Measurements from ENCODE around the gene MTM1.

MTM1 gene

DNA sequence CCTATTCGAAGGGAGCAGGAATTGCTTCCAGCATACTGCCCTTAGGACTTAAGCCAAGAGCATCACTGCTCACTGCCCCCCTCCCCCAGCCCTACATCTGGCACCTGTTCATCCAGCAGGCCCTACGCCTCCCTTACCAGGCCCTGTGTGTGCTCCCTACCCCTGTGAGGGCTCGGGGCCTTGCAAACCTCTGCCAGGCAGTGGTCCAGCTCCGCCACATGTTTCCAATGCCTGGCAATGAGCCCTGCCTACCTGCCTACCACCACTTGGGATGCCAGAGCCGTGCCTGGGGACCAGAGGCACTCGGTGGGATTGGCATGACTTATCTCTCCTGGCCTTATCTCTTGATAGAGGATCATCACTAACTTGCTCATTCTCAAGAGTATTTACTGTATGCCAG is 27.5 kb upstream of the MTM1 start:
- no peak overlapping the region for H3K4me3 ChIP-seq (ENCODE audit: low read length)
- H2BK5ac ChIP-seq (ENCODE audit: low read length), result no peak overlapping the region
- H3K79me2 ChIP-seq (ENCODE audit: control insufficient read depth, insufficient read depth, low read length), result no peaks in the 10 kb centered on the region
- no peak overlapping the region for H3K18ac ChIP-seq (ENCODE audit: low read length)
- H3K9ac ChIP-seq (ENCODE audit: low read length), result no peak overlapping the region
- H3K4ac ChIP-seq (ENCODE audit: low read depth, low read length), result no peak overlapping the region
- H3K56ac ChIP-seq (ENCODE audit: low read length), result no peak overlapping the region
- H3K79me1 ChIP-seq (ENCODE audit: low read length), result no peaks in the 10 kb centered on the region
- no peak for DNase-seq
- H3K27ac ChIP-seq (ENCODE audit: low read depth, low read length), result no peak overlapping the region
- WGBS (ENCODE audit: extremely low coverage, insufficient coverage, low lambda C conversion rate), result no CpG with 5 or more reads among the region's 6 CpGs
- H3K27me3 ChIP-seq (ENCODE audit: insufficient read depth, low read length, poor library complexity), result no peaks in the 10 kb centered on the region
- no peak overlapping the region for H2AK5ac ChIP-seq (ENCODE audit: low read length)
- no peak overlapping the region for H2BK15ac ChIP-seq (replicated peaks; ENCODE audit: low read depth)
- no peak overlapping the region for H3K23ac ChIP-seq (ENCODE audit: low read length)
- no peak overlapping the region for H3K4me2 ChIP-seq (ENCODE audit: low read length)
- H4K8ac ChIP-seq (ENCODE audit: low read depth, low read length), result no peak overlapping the region
- no peak overlapping the region for H2BK120ac ChIP-seq (ENCODE audit: low read depth, low read length)
- H4K5ac ChIP-seq (ENCODE audit: low read length), result no peak overlapping the region
- H3K4me1 ChIP-seq (ENCODE audit: control insufficient read depth, low read depth, low read length), result no peaks in the 10 kb centered on the region
- H3K36me3 ChIP-seq (ENCODE audit: control insufficient read depth, insufficient read depth, low read length), result no peaks in the 10 kb centered on the region

DNA sequence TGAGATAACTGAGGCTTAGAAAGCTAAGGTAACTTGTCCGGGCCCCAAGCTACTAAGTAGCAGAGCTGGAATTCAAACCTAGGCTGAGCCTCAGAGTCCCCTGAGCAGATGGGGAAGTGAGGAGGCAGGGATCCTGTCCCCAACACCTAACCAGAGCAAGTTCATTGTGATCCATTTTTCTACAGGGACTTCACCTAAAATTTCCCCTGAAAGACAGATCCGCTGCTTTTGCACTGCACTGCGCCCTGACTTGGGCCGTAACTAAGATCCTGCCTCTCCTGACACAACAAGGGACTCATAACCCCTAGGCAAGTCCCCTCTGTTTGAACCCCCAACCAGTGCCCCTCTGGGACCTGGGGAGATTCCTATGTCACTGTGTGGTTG is 25.6 kb upstream of the MTM1 start:
- no peak overlapping the region for H4K5ac ChIP-seq (ENCODE audit: low read length)
- no peak overlapping the region for H3K4me3 ChIP-seq (ENCODE audit: low read length)
- no CpG with 5 or more reads among the region's 4 CpGs for WGBS (ENCODE audit: extremely low coverage, insufficient coverage, low lambda C conversion rate)
- no peaks in the 10 kb centered on the region for H3K79me1 ChIP-seq (ENCODE audit: low read length)
- no peak overlapping the region for H3K27ac ChIP-seq (ENCODE audit: low read depth, low read length)
- H3K18ac ChIP-seq (ENCODE audit: low read length), result no peak overlapping the region
- H3K27me3 ChIP-seq (ENCODE audit: insufficient read depth, low read length, poor library complexity), result no peaks in the 10 kb centered on the region
- no peak overlapping the region for H3K4me2 ChIP-seq (ENCODE audit: low read length)
- H2BK120ac ChIP-seq (ENCODE audit: low read depth, low read length), result no peak overlapping the region
- DNase-seq, result no peak
- H3K9ac ChIP-seq (ENCODE audit: low read length), result no peak overlapping the region
- no peak overlapping the region for H3K56ac ChIP-seq (ENCODE audit: low read length)
- no peak overlapping the region for H2BK15ac ChIP-seq (replicated peaks; ENCODE audit: low read depth)
- no peak overlapping the region for H2AK5ac ChIP-seq (ENCODE audit: low read length)
- H2BK5ac ChIP-seq (ENCODE audit: low read length), result no peak overlapping the region
- no peaks in the 10 kb centered on the region for H3K36me3 ChIP-seq (ENCODE audit: control insufficient read depth, insufficient read depth, low read length)
- no peak overlapping the region for H3K23ac ChIP-seq (ENCODE audit: low read length)
- no peaks in the 10 kb centered on the region for H3K4me1 ChIP-seq (ENCODE audit: control insufficient read depth, low read depth, low read length)
- H3K79me2 ChIP-seq (ENCODE audit: control insufficient read depth, insufficient read depth, low read length), result no peaks in the 10 kb centered on the region
- H4K8ac ChIP-seq (ENCODE audit: low read depth, low read length), result no peak overlapping the region
- H3K4ac ChIP-seq (ENCODE audit: low read depth, low read length), result no peak overlapping the region

DNA sequence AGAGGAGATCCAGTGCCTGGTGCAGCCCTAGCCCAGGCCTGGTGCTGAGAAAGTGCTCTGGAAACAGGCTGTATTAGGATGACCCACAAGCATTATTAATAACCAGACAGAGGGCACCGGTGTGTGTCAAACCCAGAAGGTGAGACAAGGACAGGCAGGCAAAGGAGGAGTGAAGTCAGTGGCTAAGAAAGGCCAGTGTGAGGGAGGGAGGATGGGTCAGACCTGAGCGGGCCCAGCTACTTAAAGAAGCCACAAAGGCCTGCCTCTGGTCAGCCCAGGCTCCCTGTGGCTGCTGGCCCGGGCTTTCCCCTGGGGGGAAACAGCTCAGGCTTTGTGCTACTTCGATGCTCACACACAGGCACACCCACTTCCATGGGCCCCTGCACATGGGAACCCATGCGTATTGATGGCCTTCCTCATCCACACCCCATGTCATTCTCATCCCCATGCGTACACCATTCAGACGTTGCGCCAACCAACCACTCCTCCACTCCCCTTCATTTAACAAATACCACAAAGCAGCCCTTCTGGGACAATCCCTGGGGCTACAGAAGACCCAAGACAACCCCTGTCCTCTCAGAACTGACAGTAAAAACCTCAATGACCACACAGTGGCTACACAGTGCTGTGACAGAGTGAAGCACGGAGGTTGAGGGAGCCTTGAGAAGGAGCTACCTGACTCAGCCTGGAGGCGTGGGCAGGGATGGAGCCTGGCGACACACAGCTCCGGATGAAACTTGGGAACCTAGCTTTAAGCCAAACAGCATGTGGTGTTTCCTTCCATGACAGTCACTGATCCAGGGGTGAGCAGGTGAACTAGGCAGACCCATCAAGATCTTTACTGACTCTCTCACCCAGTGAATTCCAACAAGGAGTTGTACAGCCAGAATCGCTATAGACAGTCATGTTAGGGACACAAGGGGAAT is 24.9 kb upstream of the MTM1 start:
- Histone ChIP-seq H3K27ac (ENCODE audit: low read depth, low read length) (no peak overlapping the region), H2AK5ac (ENCODE audit: low read length) (no peak overlapping the region), H3K23ac (ENCODE audit: low read length) (no peak overlapping the region), H3K79me1 (ENCODE audit: low read length) (no peaks in the 10 kb centered on the region), H3K4ac (ENCODE audit: low read depth, low read length) (no peak overlapping the region), H3K18ac (ENCODE audit: low read length) (no peak overlapping the region), H3K27me3 (ENCODE audit: insufficient read depth, low read length, poor library complexity) (no peaks in the 10 kb centered on the region), H3K4me3 (ENCODE audit: low read length) (no peak overlapping the region), H3K79me2 (ENCODE audit: control insufficient read depth, insufficient read depth, low read length) (no peaks in the 10 kb centered on the region), H2BK120ac (ENCODE audit: low read depth, low read length) (no peak overlapping the region), H3K9ac (ENCODE audit: low read length) (no peak overlapping the region), H3K36me3 (ENCODE audit: control insufficient read depth, insufficient read depth, low read length) (no peaks in the 10 kb centered on the region), H3K4me1 (ENCODE audit: control insufficient read depth, low read depth, low read length) (no peaks in the 10 kb centered on the region), H4K5ac (ENCODE audit: low read length) (no peak overlapping the region), H3K4me2 (ENCODE audit: low read length) (no peak overlapping the region), H3K56ac (ENCODE audit: low read length) (no peak overlapping the region), H2BK15ac (replicated peaks; ENCODE audit: low read depth) (no peak overlapping the region), H4K8ac (ENCODE audit: low read depth, low read length) (no peak overlapping the region), H2BK5ac (ENCODE audit: low read length) (no peak overlapping the region)
- no peak for DNase-seq
- no CpG with 5 or more reads among the region's 13 CpGs for WGBS (ENCODE audit: extremely low coverage, insufficient coverage, low lambda C conversion rate)

DNA sequence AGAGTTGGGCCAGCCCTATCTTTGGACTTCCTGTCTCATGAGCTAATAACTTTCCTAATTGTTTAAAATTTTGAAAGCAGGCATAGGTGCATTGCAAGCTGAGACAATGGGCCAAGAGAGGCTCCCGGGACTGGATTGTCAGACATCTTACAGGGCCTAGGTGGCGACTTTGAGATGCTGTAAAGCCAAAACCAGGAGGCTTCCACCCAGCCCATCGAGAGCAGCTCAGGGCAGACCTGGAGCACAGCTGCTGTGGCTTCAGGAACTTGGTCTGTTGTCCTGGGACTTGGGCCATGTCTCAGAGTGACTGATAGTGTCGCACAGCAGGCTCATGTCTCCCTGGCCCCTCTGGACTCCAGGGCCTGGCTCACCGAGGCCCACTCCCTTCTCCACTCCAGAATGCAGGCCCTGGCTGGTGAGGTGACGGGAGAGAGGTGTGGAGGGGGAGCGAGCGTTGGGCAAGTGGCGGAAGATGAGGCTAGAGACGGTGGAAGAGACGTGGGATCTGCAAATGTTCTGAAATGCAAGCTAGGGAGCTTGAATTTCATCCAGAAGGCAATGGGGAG is 24.1 kb upstream of the MTM1 start:
- Histone ChIP-seq H4K5ac (ENCODE audit: low read length) (no peak overlapping the region), H4K8ac (ENCODE audit: low read depth, low read length) (no peak overlapping the region), H3K18ac (ENCODE audit: low read length) (no peak overlapping the region), H2AK5ac (ENCODE audit: low read length) (no peak overlapping the region), H3K4me1 (ENCODE audit: control insufficient read depth, low read depth, low read length) (no peaks in the 10 kb centered on the region), H3K36me3 (ENCODE audit: control insufficient read depth, insufficient read depth, low read length) (no peaks in the 10 kb centered on the region), H2BK5ac (ENCODE audit: low read length) (no peak overlapping the region), H3K27me3 (ENCODE audit: insufficient read depth, low read length, poor library complexity) (no peaks in the 10 kb centered on the region), H2BK15ac (replicated peaks; ENCODE audit: low read depth) (no peak overlapping the region), H3K56ac (ENCODE audit: low read length) (peak overlapping the region; percentile 10), H3K4me3 (ENCODE audit: low read length) (no peak overlapping the region), H3K4ac (ENCODE audit: low read depth, low read length) (no peak overlapping the region), H3K79me1 (ENCODE audit: low read length) (no peaks in the 10 kb centered on the region), H2BK120ac (ENCODE audit: low read depth, low read length) (no peak overlapping the region), H3K4me2 (ENCODE audit: low read length) (no peak overlapping the region), H3K23ac (ENCODE audit: low read length) (no peak overlapping the region), H3K79me2 (ENCODE audit: control insufficient read depth, insufficient read depth, low read length) (no peaks in the 10 kb centered on the region), H3K9ac (ENCODE audit: low read length) (no peak overlapping the region), H3K27ac (ENCODE audit: low read depth, low read length) (no peak overlapping the region)
- no CpG with 5 or more reads among the region's 11 CpGs for WGBS (ENCODE audit: extremely low coverage, insufficient coverage, low lambda C conversion rate)
- peak; percentile 74 for DNase-seq

DNA sequence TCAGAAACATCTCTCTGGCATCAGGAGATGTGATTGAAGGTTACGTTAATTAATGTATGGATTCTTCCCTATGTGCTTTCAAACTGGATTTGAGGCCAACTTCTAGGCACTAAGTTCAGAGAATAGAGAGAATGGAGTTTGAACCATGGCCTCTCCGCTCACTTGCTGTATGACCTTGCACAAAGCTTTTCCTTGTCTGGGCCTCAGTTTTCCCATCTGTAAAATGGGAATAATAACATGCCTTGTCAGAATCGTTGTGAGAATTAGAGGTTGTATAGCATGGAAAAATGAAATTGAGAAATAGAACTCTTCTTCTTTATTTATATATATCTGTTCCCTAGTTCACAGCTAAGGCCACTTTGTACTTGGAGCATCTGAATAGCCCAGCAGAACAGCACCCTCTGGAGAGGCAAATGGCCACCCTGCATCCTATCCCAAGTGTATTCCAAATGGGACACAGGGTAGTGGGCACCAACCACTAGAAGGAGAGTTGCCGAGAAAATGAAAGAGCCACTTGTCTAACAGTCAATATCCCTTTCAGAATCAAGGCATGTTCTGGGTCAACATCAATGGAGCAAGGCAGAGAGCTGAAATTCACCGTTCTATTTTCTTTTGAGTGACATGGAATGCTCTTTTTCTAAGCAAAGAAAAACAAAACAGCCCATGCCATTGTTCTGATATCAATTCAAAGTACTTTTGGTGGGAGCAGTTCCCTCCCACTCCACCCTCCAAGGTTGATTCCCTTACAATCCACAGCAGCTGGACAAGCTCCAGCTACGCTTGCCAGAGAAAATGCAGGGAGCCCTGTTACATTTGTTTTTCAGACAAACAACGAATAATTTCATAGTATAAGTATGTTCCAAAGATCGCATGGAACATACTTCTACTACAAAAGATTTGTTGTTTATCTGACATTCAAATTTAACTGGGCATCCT is 23.3 kb upstream of the MTM1 start:
- H2AK5ac ChIP-seq (ENCODE audit: low read length), result no peak overlapping the region
- H3K23ac ChIP-seq (ENCODE audit: low read length), result no peak overlapping the region
- H2BK15ac ChIP-seq (replicated peaks; ENCODE audit: low read depth), result no peak overlapping the region
- no peak overlapping the region for H3K56ac ChIP-seq (ENCODE audit: low read length)
- H3K27me3 ChIP-seq (ENCODE audit: insufficient read depth, low read length, poor library complexity), result no peaks in the 10 kb centered on the region
- no peak for DNase-seq
- H4K8ac ChIP-seq (ENCODE audit: low read depth, low read length), result no peak overlapping the region
- H3K79me2 ChIP-seq (ENCODE audit: control insufficient read depth, insufficient read depth, low read length), result no peaks in the 10 kb centered on the region
- no peak overlapping the region for H3K4ac ChIP-seq (ENCODE audit: low read depth, low read length)
- H2BK120ac ChIP-seq (ENCODE audit: low read depth, low read length), result no peak overlapping the region
- no peak overlapping the region for H3K27ac ChIP-seq (ENCODE audit: low read depth, low read length)
- no peak overlapping the region for H4K5ac ChIP-seq (ENCODE audit: low read length)
- H3K18ac ChIP-seq (ENCODE audit: low read length), result no peak overlapping the region
- H3K4me3 ChIP-seq (ENCODE audit: low read length), result no peak overlapping the region
- no peaks in the 10 kb centered on the region for H3K4me1 ChIP-seq (ENCODE audit: control insufficient read depth, low read depth, low read length)
- no CpG with 5 or more reads among the region's 8 CpGs for WGBS (ENCODE audit: extremely low coverage, insufficient coverage, low lambda C conversion rate)
- H3K36me3 ChIP-seq (ENCODE audit: control insufficient read depth, insufficient read depth, low read length), result no peaks in the 10 kb centered on the region
- no peak overlapping the region for H3K9ac ChIP-seq (ENCODE audit: low read length)
- no peaks in the 10 kb centered on the region for H3K79me1 ChIP-seq (ENCODE audit: low read length)
- H3K4me2 ChIP-seq (ENCODE audit: low read length), result no peak overlapping the region
- no peak overlapping the region for H2BK5ac ChIP-seq (ENCODE audit: low read length)

Data from mesendoderm (in vitro differentiated cells).